ENCODE results near the gene ZNF407. TPM values are rescaled to one million over a fixed set of nuclear protein-coding genes. Genes with fewer than 3 reads are reported as not detected.

The ZNF407 gene
- total RNA-seq, 1 donor from 2014 or later = 9.0 TPM

DNA sequence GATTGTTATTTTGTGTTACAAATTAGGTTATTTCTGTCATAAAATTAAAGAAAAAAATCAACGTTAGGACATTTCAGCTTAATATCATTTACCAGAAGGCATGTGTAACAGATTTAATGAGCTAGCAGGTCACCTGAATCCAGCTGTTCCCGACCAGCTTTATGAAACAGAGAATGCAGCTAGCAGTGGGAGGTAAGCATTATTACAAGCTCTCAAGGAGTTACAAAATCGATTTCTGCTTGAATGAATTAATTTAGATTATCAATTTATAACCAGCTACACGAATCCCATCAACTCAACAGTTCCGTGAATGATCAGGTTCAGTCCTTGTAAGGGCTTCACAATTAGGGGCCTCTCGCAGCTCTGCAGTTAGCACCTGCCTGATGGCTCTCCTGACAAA, 399.3 kb downstream of the ZNF407 start:
- peaks cover 3% of the 10 kb centered on the region for H3K4me1 ChIP-seq
- H3K27ac Mint-ChIP-seq = no peak overlapping the region
- H3K36me3 Mint-ChIP-seq = no peaks in the 10 kb centered on the region
- no peaks in the 10 kb centered on the region for H3K27me3 ChIP-seq
- no peak overlapping the region for H3K27ac ChIP-seq
- no peaks in the 10 kb centered on the region for H4K20me1 ChIP-seq (ENCODE audit: low read depth)
- H3K4me1 Mint-ChIP-seq = peaks cover 34% of the 10 kb centered on the region
- H3F3A ChIP-seq (ENCODE audit: low read depth) = no peaks in the 10 kb centered on the region
- no peak for DNase-seq (ENCODE audit: low spot score)
- no peaks in the 10 kb centered on the region for H3K79me2 ChIP-seq (ENCODE audit: low read depth)
- no peak overlapping the region for H2AFZ ChIP-seq (replicated peaks)
- H3K4me3 Mint-ChIP-seq = no peak overlapping the region
- H3K9me3 ChIP-seq (ENCODE audit: low read depth) = no peaks in the 10 kb centered on the region
- no peak overlapping the region for H3K9ac ChIP-seq
- H3K4me2 ChIP-seq = no peak overlapping the region
- TF ChIP-seq EZH2phosphoT487 (IDR thresholded peaks at IDR 0.05) (no peak), EZH2 (IDR thresholded peaks at IDR 0.05) (no peak)
- TF ChIP-seq, protein P1, sequence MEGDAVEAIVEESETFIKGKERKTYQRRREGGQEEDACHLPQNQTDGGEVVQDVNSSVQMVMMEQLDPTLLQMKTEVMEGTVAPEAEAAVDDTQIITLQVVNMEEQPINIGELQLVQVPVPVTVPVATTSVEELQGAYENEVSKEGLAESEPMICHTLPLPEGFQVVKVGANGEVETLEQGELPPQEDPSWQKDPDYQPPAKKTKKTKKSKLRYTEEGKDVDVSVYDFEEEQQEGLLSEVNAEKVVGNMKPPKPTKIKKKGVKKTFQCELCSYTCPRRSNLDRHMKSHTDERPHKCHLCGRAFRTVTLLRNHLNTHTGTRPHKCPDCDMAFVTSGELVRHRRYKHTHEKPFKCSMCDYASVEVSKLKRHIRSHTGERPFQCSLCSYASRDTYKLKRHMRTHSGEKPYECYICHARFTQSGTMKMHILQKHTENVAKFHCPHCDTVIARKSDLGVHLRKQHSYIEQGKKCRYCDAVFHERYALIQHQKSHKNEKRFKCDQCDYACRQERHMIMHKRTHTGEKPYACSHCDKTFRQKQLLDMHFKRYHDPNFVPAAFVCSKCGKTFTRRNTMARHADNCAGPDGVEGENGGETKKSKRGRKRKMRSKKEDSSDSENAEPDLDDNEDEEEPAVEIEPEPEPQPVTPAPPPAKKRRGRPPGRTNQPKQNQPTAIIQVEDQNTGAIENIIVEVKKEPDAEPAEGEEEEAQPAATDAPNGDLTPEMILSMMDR (IDR thresholded peaks at IDR 0.05) = no peak
- H3K9me3 Mint-ChIP-seq = no peaks in the 10 kb centered on the region
- H3K27me3 Mint-ChIP-seq (ENCODE audit: insufficient read depth, low read depth) = peaks cover 2% of the 10 kb centered on the region
- no peak overlapping the region for H3K4me3 ChIP-seq
- H3K36me3 ChIP-seq = no peaks in the 10 kb centered on the region

DNA sequence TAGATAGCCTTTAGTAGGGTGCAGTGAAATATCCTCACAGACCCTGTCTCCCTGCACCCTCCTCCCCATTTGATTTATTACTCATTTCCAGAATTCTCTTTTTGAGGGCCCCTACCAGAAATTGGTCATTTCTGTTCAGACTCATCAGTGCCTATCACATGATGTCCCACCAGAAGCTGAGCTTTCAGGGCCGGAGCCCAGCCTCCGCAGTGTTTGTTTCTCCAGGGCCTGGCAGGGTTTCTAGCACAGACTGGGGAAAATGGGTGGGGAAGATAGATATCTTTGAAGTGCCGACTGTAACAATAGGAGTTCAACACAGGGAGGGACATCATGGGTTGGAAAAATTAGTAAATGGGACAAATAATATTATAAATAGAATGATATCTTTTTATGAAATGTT, 403.2 kb downstream of the ZNF407 start:
- Histone ChIP-seq H3K4me2 (no peak overlapping the region), H3K79me2 (ENCODE audit: low read depth) (no peaks in the 10 kb centered on the region), H2AFZ (replicated peaks) (no peak overlapping the region), H3K27ac (no peak overlapping the region), H3K9ac (no peak overlapping the region), H3K36me3 (no peaks in the 10 kb centered on the region), H3K4me3 (no peak overlapping the region), H4K20me1 (ENCODE audit: low read depth) (no peaks in the 10 kb centered on the region), H3K4me1 (peaks cover 3% of the 10 kb centered on the region), H3K27me3 (no peaks in the 10 kb centered on the region), H3K9me3 (ENCODE audit: low read depth) (no peaks in the 10 kb centered on the region), H3F3A (ENCODE audit: low read depth) (no peaks in the 10 kb centered on the region)
- TF ChIP-seq EZH2 (IDR thresholded peaks at IDR 0.05) = no peak
- TF ChIP-seq, protein P1 (IDR thresholded peaks at IDR 0.05) = no peak
- no peak for TF ChIP-seq EZH2phosphoT487 (IDR thresholded peaks at IDR 0.05)
- Mint-ChIP-seq H3K4me1 (peaks cover 22% of the 10 kb centered on the region), H3K9me3 (no peaks in the 10 kb centered on the region), H3K27me3 (ENCODE audit: insufficient read depth, low read depth) (peaks cover 4% of the 10 kb centered on the region), H3K4me3 (no peak overlapping the region), H3K36me3 (no peaks in the 10 kb centered on the region), H3K27ac (no peak overlapping the region)
- DNase-seq (ENCODE audit: low spot score) = no peak

DNA sequence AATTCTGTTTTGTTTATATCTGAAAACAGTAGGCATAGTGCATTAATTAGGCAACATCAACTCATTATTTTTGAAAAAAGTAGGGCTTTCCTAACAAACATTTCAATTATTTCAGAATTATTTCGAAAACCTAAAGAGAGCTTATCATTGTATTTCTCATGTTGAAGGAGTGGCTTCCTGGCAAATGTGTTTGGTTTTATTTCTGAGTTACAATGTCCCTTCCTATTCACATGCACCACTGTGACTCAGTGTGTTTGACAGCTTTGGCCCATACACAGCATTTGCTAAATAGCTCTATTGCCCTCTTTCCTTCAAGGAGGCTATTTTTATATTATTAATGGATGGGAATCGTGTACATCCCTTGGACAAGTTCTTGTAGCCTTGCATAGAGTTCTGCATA, 405.4 kb downstream of the ZNF407 start:
- H3K79me2 ChIP-seq (ENCODE audit: low read depth) = no peaks in the 10 kb centered on the region
- no peaks in the 10 kb centered on the region for H3K27me3 ChIP-seq
- peaks cover 2% of the 10 kb centered on the region for H3K4me1 Mint-ChIP-seq
- H3K4me3 ChIP-seq = no peak overlapping the region
- H3K36me3 Mint-ChIP-seq = no peaks in the 10 kb centered on the region
- H3K4me1 ChIP-seq = no peaks in the 10 kb centered on the region
- TF ChIP-seq, protein P1 (IDR thresholded peaks at IDR 0.05) = no peak
- TF ChIP-seq EZH2 (IDR thresholded peaks at IDR 0.05) (no peak), EZH2phosphoT487 (IDR thresholded peaks at IDR 0.05) (no peak)
- no peak overlapping the region for H3K27ac ChIP-seq
- no peaks in the 10 kb centered on the region for H3F3A ChIP-seq (ENCODE audit: low read depth)
- no peak overlapping the region for H2AFZ ChIP-seq (replicated peaks)
- no peak overlapping the region for H3K27ac Mint-ChIP-seq
- peaks cover 4% of the 10 kb centered on the region for H3K27me3 Mint-ChIP-seq (ENCODE audit: insufficient read depth, low read depth)
- H3K9ac ChIP-seq = no peak overlapping the region
- no peak for DNase-seq (ENCODE audit: low spot score)
- H3K36me3 ChIP-seq = no peaks in the 10 kb centered on the region
- no peaks in the 10 kb centered on the region for H4K20me1 ChIP-seq (ENCODE audit: low read depth)
- no peaks in the 10 kb centered on the region for H3K9me3 ChIP-seq (ENCODE audit: low read depth)
- no peak overlapping the region for H3K4me3 Mint-ChIP-seq
- H3K9me3 Mint-ChIP-seq = no peaks in the 10 kb centered on the region
- no peak overlapping the region for H3K4me2 ChIP-seq

Data from neural progenitor cell (in vitro differentiated cells).